Activated CD8-positive, alpha-beta T cell treated with anti-CD3 and anti-CD28 coated beads for 36 hours (primary cell): ENCODE measurements around the gene UBAC1. TPM values are rescaled to one million over a fixed set of nuclear protein-coding genes. Genes with fewer than 3 reads are reported as not detected.
A peak's percentile ranks its signal among the peaks of the same experiment; 100 is the strongest.

Experiments
- ATAC-seq: fragments of 200-7000 bp; cut with Tn5 transposase; one replicate; pipeline ENCODE4 v1.10.0; 2021; ENCODE audit warnings: mild to moderate bottlenecking, moderate library complexity
- CTCF ChIA-PET: fragments of 350-600 bp; sonication (Branson Sonifier 250); formaldehyde crosslinking; loops from one replicate; lab custom pipeline; 2021; ENCODE audit warnings: antibody characterized with exemption; lab: Charles Lee
- POLR2A ChIA-PET: fragments of 350-600 bp; sonication (Branson Sonifier 250); formaldehyde crosslinking; loops from one replicate; lab custom pipeline; 2021; ENCODE audit warnings: antibody characterized with exemption; lab: Charles Lee
- DNase-seq: peaks from one replicate; pipeline ENCODE4 v3.0.0-alpha.2; 2020
- H3K27ac Mint-ChIP-seq: one replicate; pipeline ENCODE4 v1.8.0; 2021; ENCODE audit warnings: mild to moderate bottlenecking, mixed read lengths
- H3K27me3 Mint-ChIP-seq: one replicate; pipeline ENCODE4 v1.8.0; 2021; ENCODE audit warnings: mixed read lengths
- H3K36me3 Mint-ChIP-seq: one replicate; pipeline ENCODE4 v1.8.0; 2021; ENCODE audit warnings: low read depth, mixed read lengths
- H3K4me1 Mint-ChIP-seq: one replicate; pipeline ENCODE4 v1.8.0; 2021; ENCODE audit warnings: low read depth, mixed read lengths
- H3K4me3 Mint-ChIP-seq: one replicate; pipeline ENCODE4 v1.8.0; 2021; ENCODE audit warnings: mild to moderate bottlenecking, moderate library complexity, mixed read lengths
- H3K9me3 Mint-ChIP-seq: one replicate; pipeline ENCODE4 v1.8.0; 2021; ENCODE audit warnings: mixed read lengths
- intact Hi-C: fragments of 100-400 bp; cut with micrococcal nuclease; formaldehyde crosslinking; loops from one replicate; pipeline ENCODE4 v1.10.0; 2022
- total RNA-seq, 2 experiments: library from RNA; stranded (reverse); gene quantifications; one replicate each; pipeline ENCODE4 v1.2.3, GENCODE V29; 2021
- TF ChIP-seq, protein P1 (sequence below): fragments of 200-600 bp; IDR thresholded peaks from one replicate; pipeline ENCODE4 v1.8.0; 2022; ENCODE audit warnings: antibody characterized with exemption, mild to moderate bottlenecking

Gene UBAC1
- total RNA-seq, 2 experiments from 2014 or later = 32.4 to 34.3 TPM

- intact Hi-C loops = no loop called here
- TF ChIP-seq, protein P1, sequence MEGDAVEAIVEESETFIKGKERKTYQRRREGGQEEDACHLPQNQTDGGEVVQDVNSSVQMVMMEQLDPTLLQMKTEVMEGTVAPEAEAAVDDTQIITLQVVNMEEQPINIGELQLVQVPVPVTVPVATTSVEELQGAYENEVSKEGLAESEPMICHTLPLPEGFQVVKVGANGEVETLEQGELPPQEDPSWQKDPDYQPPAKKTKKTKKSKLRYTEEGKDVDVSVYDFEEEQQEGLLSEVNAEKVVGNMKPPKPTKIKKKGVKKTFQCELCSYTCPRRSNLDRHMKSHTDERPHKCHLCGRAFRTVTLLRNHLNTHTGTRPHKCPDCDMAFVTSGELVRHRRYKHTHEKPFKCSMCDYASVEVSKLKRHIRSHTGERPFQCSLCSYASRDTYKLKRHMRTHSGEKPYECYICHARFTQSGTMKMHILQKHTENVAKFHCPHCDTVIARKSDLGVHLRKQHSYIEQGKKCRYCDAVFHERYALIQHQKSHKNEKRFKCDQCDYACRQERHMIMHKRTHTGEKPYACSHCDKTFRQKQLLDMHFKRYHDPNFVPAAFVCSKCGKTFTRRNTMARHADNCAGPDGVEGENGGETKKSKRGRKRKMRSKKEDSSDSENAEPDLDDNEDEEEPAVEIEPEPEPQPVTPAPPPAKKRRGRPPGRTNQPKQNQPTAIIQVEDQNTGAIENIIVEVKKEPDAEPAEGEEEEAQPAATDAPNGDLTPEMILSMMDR = no peak
- peak; percentile 69 for DNase-seq
- Mint-ChIP-seq H3K9me3 (no peaks in the 10 kb centered on the region), H3K27me3 (no peaks in the 10 kb centered on the region), H3K4me3 (no peak overlapping the region), H3K4me1 (peaks cover 12% of the 10 kb centered on the region), H3K36me3 (no peaks in the 10 kb centered on the region), H3K27ac (no peak overlapping the region)
- ChIA-PET CTCF (interaction anchor here (1.5 kb wide), 1 partner anchor 11 kb away, joined by 4 read pairs; no protein-coding TSS in a partner anchor), POLR2A (interaction anchor here (0.9 to 1.0 kb wide), 2 partner anchors 10 to 17 kb away, joined by 3 read pairs; partner anchors contain the start of gene UBAC1)
- peak; percentile 88 for ATAC-seq
These were observed 17.7 kb upstream of the UBAC1 start for GRCh38 chr9:135978642-135979546.

- DNase-seq (no peak), ATAC-seq (no peak)
- intact Hi-C loops = no loop called here
- no peak overlapping the region for H3K27ac Mint-ChIP-seq
- TF ChIP-seq, protein P1 = no peak
- CTCF ChIA-PET = interaction anchor here (1.5 kb wide), 1 partner anchor 145 kb away, joined by 3 read pairs; no protein-coding TSS in a partner anchor
- no peaks in the 10 kb centered on the region for H3K36me3 Mint-ChIP-seq
- no peaks in the 10 kb centered on the region for H3K9me3 Mint-ChIP-seq
- peaks cover 20% of the 10 kb centered on the region for H3K4me1 Mint-ChIP-seq
- no peaks in the 10 kb centered on the region for H3K27me3 Mint-ChIP-seq
- no peak overlapping the region for H3K4me3 Mint-ChIP-seq
- POLR2A ChIA-PET = no interaction called here
These were observed 15.8 kb upstream of the UBAC1 start for GRCh38 chr9:135976944-135977343.

DNA sequence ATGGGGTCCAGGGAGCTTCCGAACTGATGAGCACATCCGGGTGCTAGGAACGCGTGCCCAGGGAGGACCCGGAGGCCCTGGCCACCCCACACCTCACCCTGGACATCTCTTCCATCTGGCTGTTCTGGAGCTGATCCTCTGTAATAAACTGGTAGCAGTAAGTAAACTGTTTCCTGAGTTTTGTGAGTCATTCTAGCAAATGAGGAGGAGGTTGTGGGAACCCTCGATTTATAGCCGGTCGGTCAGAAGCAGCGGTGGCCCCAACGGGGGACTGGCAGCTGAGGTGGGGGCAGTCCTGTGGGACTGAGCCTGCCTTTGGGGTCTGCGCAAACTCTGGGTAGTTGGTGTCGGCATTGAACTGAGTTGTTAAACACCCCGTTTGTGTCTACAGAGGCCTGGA is 15.4 kb upstream of the UBAC1 start:
- H3K4me3 Mint-ChIP-seq = no peak overlapping the region
- no peak overlapping the region for H3K27ac Mint-ChIP-seq
- TF ChIP-seq, protein P1 = no peak
- peaks cover 20% of the 10 kb centered on the region for H3K4me1 Mint-ChIP-seq
- DNase-seq = no peak
- ChIA-PET POLR2A (no interaction called here), CTCF (interaction anchor here (1.5 to 1.9 kb wide), 2 partner anchors 9 to 146 kb away, joined by 3 to 7 read pairs; no protein-coding TSS in a partner anchor)
- H3K36me3 Mint-ChIP-seq = no peaks in the 10 kb centered on the region
- ATAC-seq = no peak
- H3K27me3 Mint-ChIP-seq = no peaks in the 10 kb centered on the region
- intact Hi-C loops = no loop called here
- H3K9me3 Mint-ChIP-seq = no peaks in the 10 kb centered on the region

GRCh38 chr9:135975834-135976233 is 14.7 kb upstream of the UBAC1 start:
- ChIA-PET POLR2A (no interaction called here), CTCF (interaction anchor here (1.5 to 1.9 kb wide), 2 partner anchors 8 to 147 kb away, joined by 3 to 7 read pairs; no protein-coding TSS in a partner anchor)
- no peak overlapping the region for H3K27ac Mint-ChIP-seq
- no peaks in the 10 kb centered on the region for H3K27me3 Mint-ChIP-seq
- ATAC-seq (no peak), DNase-seq (no peak)
- TF ChIP-seq, protein P1 = no peak
- no peaks in the 10 kb centered on the region for H3K9me3 Mint-ChIP-seq
- no peaks in the 10 kb centered on the region for H3K36me3 Mint-ChIP-seq
- no peak overlapping the region for H3K4me3 Mint-ChIP-seq
- intact Hi-C loops = no loop called here
- H3K4me1 Mint-ChIP-seq = peaks cover 20% of the 10 kb centered on the region

- DNase-seq (no peak), ATAC-seq (no peak)
- Mint-ChIP-seq H3K27ac (no peak overlapping the region), H3K4me3 (no peak overlapping the region), H3K36me3 (no peaks in the 10 kb centered on the region), H3K27me3 (no peaks in the 10 kb centered on the region), H3K4me1 (peaks cover 17% of the 10 kb centered on the region), H3K9me3 (no peaks in the 10 kb centered on the region)
- intact Hi-C loops = no loop called here
- TF ChIP-seq, protein P1 = no peak
- ChIA-PET POLR2A (no interaction called here), CTCF (interaction anchor here (1.5 kb wide), 1 partner anchor 15 kb away, joined by 8 read pairs; no protein-coding TSS in a partner anchor)
These were observed 13.0 kb upstream of the UBAC1 start for GRCh38 chr9:135974220-135974573.
